Omental fat pad (tissue), 4 donors: ENCODE measurements around the gene PACRG. TPM values are rescaled to one million over a fixed set of nuclear protein-coding genes. Genes with fewer than 3 reads are reported as not detected.

Experiments used
- ATAC-seq: fragments of 150-250 bp; one replicate; pipeline ENCODE4 v1.9.1; 2016; ENCODE audit warnings: mild to moderate bottlenecking, moderate library complexity; ENCODE audit not compliant: low FRiP score
- DNase-seq: peaks from one replicate; pipeline ENCODE4 v3.0.0-alpha.2; 2019; ENCODE audit warnings: low spot score
- CTCF ChIP-seq, 3 donors: fragments of 450-650 bp; IDR thresholded peaks; one replicate each; pipeline ENCODE4 v1.5.1; 2016 to 2017; ENCODE audit warnings: antibody characterized with exemption in 3 of 3, mild to moderate bottlenecking in 3 of 3, moderate library complexity in 2 of 3
- total RNA-seq, 4 donors: library from RNA; depleted of rRNA; stranded (reverse); fragments of >200 nt; gene quantifications; one replicate each; pipeline ENCODE4 v1.1.0, GENCODE V29; 2016

PACRG gene
- total RNA-seq, 4 donors from 2014 or later: 0.48 to 2.5 (median 1.3) TPM; not detected in 1

- ATAC-seq (no peak), DNase-seq (no peak)
- TF ChIP-seq CTCF (IDR thresholded peaks at IDR 0.05): no peak
Measured at GRCh38 chr6:163284151-163284550, 556.4 kb downstream of the PACRG start.

- TF ChIP-seq CTCF (IDR thresholded peaks at IDR 0.05): no peak
- DNase-seq: no peak
- no peak for ATAC-seq
Measured at GRCh38 chr6:163285691-163286090, 557.9 kb downstream of the PACRG start.

- ATAC-seq (no peak), DNase-seq (no peak)
- TF ChIP-seq CTCF (IDR thresholded peaks at IDR 0.05): no peak
Measured at GRCh38 chr6:163287626-163288025, 559.9 kb downstream of the PACRG start.

GRCh38 chr6:163288066-163288465, 560.3 kb downstream of the PACRG start:
- TF ChIP-seq CTCF (IDR thresholded peaks at IDR 0.05): no peak
- no peak for DNase-seq
- ATAC-seq: no peak

DNA sequence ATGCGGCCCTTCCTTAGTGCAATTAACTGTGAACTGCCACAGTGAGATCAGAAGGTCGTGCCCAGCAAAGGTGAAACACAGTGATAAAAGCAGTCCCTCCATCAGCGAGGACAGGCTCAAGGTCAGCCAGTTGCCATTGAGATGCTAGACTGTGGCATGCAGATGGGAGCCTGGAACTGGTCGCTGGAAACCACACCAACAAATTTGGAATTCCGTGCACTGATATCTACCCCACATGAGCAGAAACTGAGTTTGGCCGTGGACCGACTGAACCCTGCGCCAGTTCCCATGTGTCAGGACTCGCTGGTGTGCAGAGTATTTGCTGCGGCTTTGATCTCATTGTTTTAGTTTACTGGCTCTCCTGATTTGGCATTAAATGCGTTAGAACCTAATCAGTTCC, 561.1 kb downstream of the PACRG start:
- no peak for TF ChIP-seq CTCF (IDR thresholded peaks at IDR 0.05)
- ATAC-seq (no peak), DNase-seq (no peak)

- no peak for TF ChIP-seq CTCF (IDR thresholded peaks at IDR 0.05)
- ATAC-seq (no peak), DNase-seq (no peak)
Measured at GRCh38 chr6:163289447-163289846, 561.7 kb downstream of the PACRG start.

DNA sequence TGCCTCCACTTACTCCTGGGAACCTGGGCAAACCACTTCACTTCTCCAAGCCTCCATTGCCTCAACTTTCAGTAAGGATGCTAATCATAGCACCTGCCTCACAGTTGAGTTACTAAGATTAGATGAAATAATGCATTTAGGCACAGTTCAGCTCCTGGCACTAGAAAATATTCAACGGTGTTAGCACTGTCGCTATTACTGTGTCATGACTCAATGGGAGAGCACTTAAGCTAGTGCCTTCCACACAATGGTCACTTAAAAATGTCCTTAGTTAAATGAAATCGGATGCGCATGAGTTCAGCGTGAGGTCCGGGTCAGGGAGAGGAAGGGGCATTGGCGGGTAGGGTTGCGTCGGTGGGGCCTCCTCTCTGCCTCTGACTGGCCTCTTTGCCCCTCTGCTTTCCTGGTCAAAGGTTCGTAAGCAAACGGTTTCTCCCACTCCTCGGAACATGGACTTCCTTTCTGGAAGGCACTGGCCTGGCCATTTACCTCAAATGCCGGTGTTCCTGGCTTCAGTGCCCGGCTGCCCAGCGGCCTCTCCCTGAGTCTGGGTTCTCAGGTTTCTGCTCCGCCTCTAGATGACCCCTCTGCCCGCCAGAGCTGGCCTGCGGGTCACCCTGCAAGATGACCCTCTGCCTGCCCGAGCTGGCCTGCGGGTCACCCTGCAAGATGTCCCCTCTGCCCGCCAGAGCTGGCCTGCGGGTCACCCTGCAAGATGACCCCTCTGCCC, 562.9 kb downstream of the PACRG start:
- no peak for ATAC-seq
- TF ChIP-seq CTCF (IDR thresholded peaks at IDR 0.05): no peak

More for the DNA sequence above, 562.9 kb downstream of the PACRG start:
- DNase-seq: no peak
